NCI-H82 (cell line): Measurements from ENCODE around the gene GNGT2.

Experiments used
- DNase-seq: peaks from one replicate; lab custom pipeline; 2025; lab: John Stamatoyannopoulos, UW

The GNGT2 gene

GRCh38 chr17:49170216-49170615, 40.2 kb downstream of the GNGT2 start:
- no peak for DNase-seq

- no peak for DNase-seq
Measured at GRCh38 chr17:49168706-49169105, 41.7 kb downstream of the GNGT2 start.

GRCh38 chr17:49165143-49165542, 45.2 kb downstream of the GNGT2 start:
- DNase-seq, result no peak

- DNase-seq, result no peak
Measured at GRCh38 chr17:49162866-49163265, 47.5 kb downstream of the GNGT2 start.

GRCh38 chr17:49157784-49158183, 52.6 kb downstream of the GNGT2 start:
- DNase-seq, result no peak

DNA sequence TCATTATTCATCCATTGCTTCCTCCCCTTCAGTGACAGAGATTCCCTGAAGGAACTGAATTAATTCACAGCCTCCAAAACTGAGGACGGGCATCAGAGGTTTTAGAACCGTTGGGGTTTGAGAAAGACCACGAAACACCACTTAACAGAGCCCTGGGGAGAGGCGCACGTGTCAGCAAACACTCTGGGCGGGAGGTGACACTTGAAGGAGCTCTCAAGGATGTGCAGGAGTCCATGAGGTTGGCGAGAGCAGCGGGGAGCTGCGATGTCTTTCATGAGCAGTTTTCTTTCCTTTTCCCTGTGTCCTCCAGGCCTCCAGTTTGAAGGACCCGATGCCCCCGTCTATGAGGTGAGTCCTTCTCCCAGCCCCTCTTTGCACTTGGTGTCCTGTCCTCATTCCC, 54.1 kb downstream of the GNGT2 start:
- DNase-seq, result no peak
